Kidney (tissue), 14 donors: Measurements from ENCODE around the gene IGF1R. TPM values are rescaled to one million over a fixed set of nuclear protein-coding genes. Genes with fewer than 3 reads are reported as not detected.

Experiments
- DNase-seq, 5 donors: peaks; one replicate each; pipeline ENCODE4 v3.0.0-alpha.2; 2013 to 2020
- FAIRE-seq: peaks from 2 replicates; lab custom pipeline; 2012; peaks lifted over from hg19 to GRCh38; lab: Jason Lieb, UNC
- H3K27ac ChIP-seq, 2 donors: one replicate each; pipeline ENCODE4 v1.7.0; 2013; ENCODE audit warnings: low read depth in 2 of 2, low read length in 2 of 2, inconsistent platforms in 1 of 2
- H3K27me3 ChIP-seq: one replicate; pipeline ENCODE4 v1.7.1; 2013; ENCODE audit warnings: low read length, inconsistent platforms; ENCODE audit not compliant: control insufficient read depth, insufficient read depth
- H3K36me3 ChIP-seq, 3 donors: one replicate each; pipeline versions ENCODE4 v1.7.0 to v1.7.1; 2013; ENCODE audit warnings: low read length in 3 of 3, control low read depth in 1 of 3, inconsistent platforms in 1 of 3; ENCODE audit not compliant: insufficient read depth in 3 of 3, control insufficient read depth in 2 of 3
- H3K4me1 ChIP-seq, 3 donors: one replicate each; pipeline versions ENCODE4 v1.7.0 to v1.7.1; 2013; ENCODE audit warnings: low read length in 3 of 3, inconsistent platforms in 1 of 3, low read depth in 1 of 3; ENCODE audit not compliant: control insufficient read depth in 2 of 3, insufficient read depth in 2 of 3
- H3K4me3 ChIP-seq, 3 donors: one replicate each; pipeline versions ENCODE4 v1.7.0 to v1.8.1; 2013; ENCODE audit warnings: low read length in 3 of 3, control low read depth in 1 of 3, inconsistent platforms in 1 of 3
- H3K9ac ChIP-seq, 3 donors: one replicate each; pipeline versions ENCODE4 v1.7.0 to v1.7.1; 2013; ENCODE audit warnings: low read length in 3 of 3, control low read depth in 1 of 3, inconsistent platforms in 1 of 3
- H3K9me3 ChIP-seq, 3 donors: one replicate each; pipeline versions ENCODE4 v1.7.0 to v1.7.1; 2013; ENCODE audit warnings: low read length in 3 of 3, control low read depth in 1 of 3, inconsistent platforms in 1 of 3; ENCODE audit not compliant: control insufficient read depth in 2 of 3, insufficient read depth in 1 of 3
- CTCF ChIP-seq: IDR thresholded peaks from 3 replicates; pipeline ENCODE4 v1.5.1; 2012; ENCODE audit warnings: mild to moderate bottlenecking, moderate library complexity, borderline replicate concordance; ENCODE audit not compliant: insufficient read depth; ENCODE audit errors: extremely low read depth
- intact Hi-C: fragments of 100-400 bp; cut with DNase I; formaldehyde crosslinking; loops from one replicate; pipeline ENCODE4 v1.11.1; 2022
- polyA plus RNA-seq: library from polyadenylated mRNA; stranded (reverse); fragments of 350-450 nt; fragmentation: Illumina TruSeq; extraction: RNeasy Lipid Tissue Mini Kit (QIAGEN cat#74804); gene quantifications from one replicate; pipeline ENCODE4 v1.2.3, GENCODE V29; 2014; ENCODE audit warnings: low read depth, low replicate concordance; ENCODE audit not compliant: insufficient read depth
- total RNA-seq: library from RNA; stranded (reverse); fragmentation: NEBNext Ultra II Directional; extraction: Animal tissue kit (Norgen Biotek cat#: 25700); gene quantifications from one replicate; pipeline ENCODE4 v1.2.1, GENCODE V29; 2021
- donor health status: control.
- donor health status: control.
- donor health status: control.
- donor health status: control.
- donor health status: control.
- donor health status: DM: yes; HTN: yes; CAD: no.
- donor health status: Normal renal cell carcinoma (clear cell type).

IGF1R gene
- total and polyA plus RNA-seq, 2 donors from 2014 or later = 6.5 to 73.2 TPM

DNA sequence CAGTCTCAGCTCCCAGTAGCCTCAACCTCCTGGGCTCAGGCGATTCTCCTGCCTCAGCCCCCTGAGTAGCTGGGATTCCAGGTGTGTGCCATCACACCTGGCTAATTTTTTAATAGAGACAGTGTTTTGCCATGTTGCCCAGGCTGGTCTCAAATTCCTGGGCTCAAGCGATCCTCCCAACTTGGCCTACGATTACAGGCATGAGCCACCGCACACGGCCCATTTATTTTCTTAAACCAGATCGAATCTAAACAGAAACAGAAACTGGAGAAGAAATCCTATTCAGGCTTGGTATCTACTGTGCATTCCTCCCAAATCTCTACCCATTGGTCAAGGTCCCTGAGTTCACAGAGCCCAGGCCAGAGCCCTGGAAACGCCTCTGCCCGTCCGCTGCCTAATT is 285.1 kb downstream of the IGF1R start:
- Histone ChIP-seq H3K27ac (no peak overlapping the region), H3K9ac (no peak overlapping the region), H3K27me3 (no peaks in the 10 kb centered on the region), H3K4me1 (peaks cover 0 to 2% (median 0%) of the 10 kb centered on the region in 3 donors), H3K4me3 (no peak overlapping the region), H3K36me3 (peaks cover 5 to 62% (median 29%) of the 10 kb centered on the region in 3 donors), H3K9me3 (no peaks in the 10 kb centered on the region)
- no peak for TF ChIP-seq CTCF
- FAIRE-seq (no peak), DNase-seq (peak in 2 of 5 donors; percentile 32 to 56)
- intact Hi-C loops = no loop called here

DNA sequence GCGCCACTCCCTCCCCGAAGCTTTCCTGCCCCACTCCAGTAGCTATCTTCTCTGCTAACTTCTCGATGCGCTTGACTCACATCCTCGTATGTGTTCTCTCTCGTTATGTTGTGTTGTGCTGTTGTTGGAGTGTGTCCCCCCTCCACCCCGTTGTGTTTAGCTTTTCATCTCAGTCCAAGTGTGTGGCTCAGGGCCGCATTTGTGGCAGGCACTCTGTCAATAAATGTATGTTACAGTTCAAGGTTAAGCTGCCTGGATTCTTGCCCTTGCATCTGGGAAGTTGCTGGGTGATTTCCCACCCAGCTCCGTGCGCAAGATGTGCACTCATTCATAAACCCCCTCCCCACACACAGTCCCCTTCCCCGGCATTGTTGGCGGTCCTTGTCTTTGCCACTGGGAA is 287.4 kb downstream of the IGF1R start:
- TF ChIP-seq CTCF = no peak
- Histone ChIP-seq H3K4me3 (no peak overlapping the region), H3K4me1 (peaks cover 0 to under 1% (median 0%) of the 10 kb centered on the region in 3 donors), H3K9me3 (no peaks in the 10 kb centered on the region), H3K27me3 (no peaks in the 10 kb centered on the region), H3K36me3 (peaks cover 5 to 69% (median 36%) of the 10 kb centered on the region in 3 donors), H3K27ac (no peak overlapping the region), H3K9ac (no peak overlapping the region)
- intact Hi-C loops = no loop called here
- DNase-seq = no peak
- FAIRE-seq = no peak

- Histone ChIP-seq H3K4me3 (no peak overlapping the region), H3K27me3 (no peaks in the 10 kb centered on the region), H3K9me3 (no peaks in the 10 kb centered on the region), H3K9ac (no peak overlapping the region), H3K4me1 (no peaks in the 10 kb centered on the region), H3K27ac (no peak overlapping the region), H3K36me3 (peaks cover 2 to 73% (median 38%) of the 10 kb centered on the region in 3 donors)
- FAIRE-seq (no peak), DNase-seq (no peak)
- intact Hi-C loops = no loop called here
- TF ChIP-seq CTCF = no peak
Observed at GRCh38 chr15:98937413-98938104, 289.2 kb downstream of the IGF1R start.

DNA sequence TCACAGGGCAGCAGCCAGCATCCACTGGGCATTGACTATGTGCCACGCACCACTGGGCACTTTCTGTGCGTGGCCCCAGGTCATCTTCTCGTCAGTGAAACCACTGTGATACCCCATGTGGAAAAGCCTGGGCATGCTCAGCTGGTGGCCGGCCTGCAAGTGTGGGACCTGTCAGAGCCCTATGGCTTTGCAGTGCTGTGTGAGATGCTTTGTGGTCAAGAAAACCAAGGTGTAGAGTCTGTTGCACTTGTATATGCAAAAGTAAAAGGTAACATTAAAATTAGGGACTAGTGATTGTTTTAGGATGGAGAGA is 289.7 kb downstream of the IGF1R start:
- Histone ChIP-seq H3K27ac (no peak overlapping the region), H3K9ac (no peak overlapping the region), H3K9me3 (no peaks in the 10 kb centered on the region), H3K4me3 (no peak overlapping the region), H3K27me3 (no peaks in the 10 kb centered on the region), H3K36me3 (peaks cover 4 to 73% (median 36%) of the 10 kb centered on the region in 3 donors), H3K4me1 (no peaks in the 10 kb centered on the region)
- intact Hi-C loops = no loop called here
- TF ChIP-seq CTCF = no peak
- FAIRE-seq (no peak), DNase-seq (no peak)
